ENCODE measurements around the gene BICD1. TPM values are rescaled to one million over a fixed set of nuclear protein-coding genes. Genes with fewer than 3 reads are reported as not detected.

The BICD1 gene
- total RNA-seq, 1 donor from 2014 or later: 38.6 TPM

GRCh38 chr12:32118806-32119205 is 12.2 kb downstream of the BICD1 start:
- Mint-ChIP-seq H3K4me3 (no peak overlapping the region), H3K27me3 (ENCODE audit: low read depth) (no peaks in the 10 kb centered on the region), H3K4me1 (peaks cover 17% of the 10 kb centered on the region), H3K9me3 (no peaks in the 10 kb centered on the region), H3K27ac (no peak overlapping the region), H3K36me3 (no peaks in the 10 kb centered on the region)
- no peak for DNase-seq (ENCODE audit: low spot score in 2 of 2, unreplicated experiment in 2 of 2)
- TF ChIP-seq CTCF (IDR thresholded peaks at IDR 0.05; ENCODE audit: unreplicated experiment): no peak

GRCh38 chr12:32120419-32120818 is 13.8 kb downstream of the BICD1 start:
- Mint-ChIP-seq H3K9me3 (no peaks in the 10 kb centered on the region), H3K4me3 (no peak overlapping the region), H3K27ac (no peak overlapping the region), H3K36me3 (no peaks in the 10 kb centered on the region), H3K27me3 (ENCODE audit: low read depth) (no peaks in the 10 kb centered on the region), H3K4me1 (peaks cover 16% of the 10 kb centered on the region)
- DNase-seq (ENCODE audit: low spot score in 2 of 2, unreplicated experiment in 2 of 2): no peak
- TF ChIP-seq CTCF (IDR thresholded peaks at IDR 0.05; ENCODE audit: unreplicated experiment): no peak

- Mint-ChIP-seq H3K4me3 (no peak overlapping the region), H3K27ac (no peak overlapping the region), H3K9me3 (no peaks in the 10 kb centered on the region), H3K36me3 (no peaks in the 10 kb centered on the region), H3K27me3 (ENCODE audit: low read depth) (no peaks in the 10 kb centered on the region), H3K4me1 (peaks cover 9% of the 10 kb centered on the region)
- no peak for DNase-seq (ENCODE audit: low spot score in 2 of 2, unreplicated experiment in 2 of 2)
- TF ChIP-seq CTCF (IDR thresholded peaks at IDR 0.05; ENCODE audit: unreplicated experiment): no peak
These were observed 18.0 kb downstream of the BICD1 start for GRCh38 chr12:32124637-32125036.

- no peaks in the 10 kb centered on the region for H3K36me3 Mint-ChIP-seq
- no peaks in the 10 kb centered on the region for H3K27me3 Mint-ChIP-seq (ENCODE audit: low read depth)
- H3K4me1 Mint-ChIP-seq: peaks cover 4% of the 10 kb centered on the region
- DNase-seq (ENCODE audit: low spot score in 2 of 2, unreplicated experiment in 2 of 2): no peak
- no peak overlapping the region for H3K4me3 Mint-ChIP-seq
- H3K9me3 Mint-ChIP-seq: no peaks in the 10 kb centered on the region
- no peak for TF ChIP-seq CTCF (IDR thresholded peaks at IDR 0.05; ENCODE audit: unreplicated experiment)
- no peak overlapping the region for H3K27ac Mint-ChIP-seq
These were observed 18.9 kb downstream of the BICD1 start for GRCh38 chr12:32125455-32126084.

GRCh38 chr12:32126720-32127119 is 20.1 kb downstream of the BICD1 start:
- no peaks in the 10 kb centered on the region for H3K27me3 Mint-ChIP-seq (ENCODE audit: low read depth)
- H3K9me3 Mint-ChIP-seq: no peaks in the 10 kb centered on the region
- H3K4me3 Mint-ChIP-seq: no peak overlapping the region
- H3K36me3 Mint-ChIP-seq: no peaks in the 10 kb centered on the region
- no peak for DNase-seq (ENCODE audit: low spot score in 2 of 2, unreplicated experiment in 2 of 2)
- H3K4me1 Mint-ChIP-seq: peaks cover 3% of the 10 kb centered on the region
- H3K27ac Mint-ChIP-seq: no peak overlapping the region
- TF ChIP-seq CTCF (IDR thresholded peaks at IDR 0.05; ENCODE audit: unreplicated experiment): no peak

- no peaks in the 10 kb centered on the region for H3K4me1 Mint-ChIP-seq
- H3K27ac Mint-ChIP-seq: no peak overlapping the region
- H3K4me3 Mint-ChIP-seq: no peak overlapping the region
- no peak for DNase-seq (ENCODE audit: low spot score in 2 of 2, unreplicated experiment in 2 of 2)
- no peaks in the 10 kb centered on the region for H3K9me3 Mint-ChIP-seq
- no peaks in the 10 kb centered on the region for H3K36me3 Mint-ChIP-seq
- H3K27me3 Mint-ChIP-seq (ENCODE audit: low read depth): no peaks in the 10 kb centered on the region
- TF ChIP-seq CTCF (IDR thresholded peaks at IDR 0.05; ENCODE audit: unreplicated experiment): no peak
These were observed 25.0 kb downstream of the BICD1 start for GRCh38 chr12:32131666-32132065.
